Colonic mucosa (tissue), 4 donors: ENCODE results near the gene CYP11A1. TPM values are rescaled to one million over a fixed set of nuclear protein-coding genes. Genes with fewer than 3 reads are reported as not detected.

Experiments
- DNase-seq: peaks from one replicate; pipeline ENCODE4 v3.0.0-alpha.2; 2020
- H3K27ac ChIP-seq: fragments of 200-600 bp; one replicate; pipeline ENCODE4 v1.8.0; 2021
- H3K27me3 ChIP-seq: fragments of 200-600 bp; one replicate; pipeline ENCODE4 v1.8.0; 2021
- H3K36me3 ChIP-seq: fragments of 200-600 bp; one replicate; pipeline ENCODE4 v1.8.0; 2021
- H3K4me1 ChIP-seq: fragments of 200-600 bp; one replicate; pipeline ENCODE4 v1.8.0; 2021; ENCODE audit warnings: mild to moderate bottlenecking
- H3K4me3 ChIP-seq: fragments of 200-600 bp; one replicate; pipeline ENCODE4 v1.8.0; 2021
- H3K9ac ChIP-seq, 2 donors: one replicate each; pipeline ENCODE4 v1.7.0; 2013; ENCODE audit warnings: control low read depth in 2 of 2, low read depth in 2 of 2, low read length in 2 of 2
- H3K9me3 ChIP-seq: fragments of 200-600 bp; one replicate; pipeline ENCODE4 v1.8.0; 2021
- CTCF ChIP-seq: fragments of 200-600 bp; IDR thresholded peaks from one replicate; pipeline ENCODE4 v1.8.0; 2022; ENCODE audit warnings: antibody characterized with exemption, mild to moderate bottlenecking
- intact Hi-C: fragments of 100-400 bp; cut with DNase I; formaldehyde crosslinking; loops from one replicate; pipeline ENCODE4 v1.14.1; 2022
- total RNA-seq, 2 donors: library from RNA; stranded (reverse); fragmentation: NEBNext Ultra II Directional in 1 of 2; extraction: Animal tissue kit (Norgen Biotek cat#: 25700) in 1 of 2; gene quantifications; one replicate each; pipeline ENCODE4 v1.2.1, GENCODE V29; 2021
- donor health status: healthy.
- donor health status: DM: no; HTN: no; CAD: no.
- donor health status: DM: no; HTN: no; CAD: no.

CYP11A1 gene
- total RNA-seq, 2 donors from 2014 or later, result 1.3 TPM; not detected in 1

GRCh38 chr15:74338676-74339075 is 28.8 kb downstream of the CYP11A1 start:
- intact Hi-C loops, result no loop called here
- no peaks in the 10 kb centered on the region for H3K4me1 ChIP-seq
- DNase-seq, result no peak

GRCh38 chr15:74337607-74338211 is 29.7 kb downstream of the CYP11A1 start:
- Histone ChIP-seq H3K27ac (no peak overlapping the region), H3K4me1 (no peaks in the 10 kb centered on the region), H3K4me3 (no peak overlapping the region), H3K9me3 (no peaks in the 10 kb centered on the region), H3K9ac (no peak overlapping the region), H3K27me3 (no peaks in the 10 kb centered on the region), H3K36me3 (no peaks in the 10 kb centered on the region)
- no peak for TF ChIP-seq CTCF
- intact Hi-C loops, result no loop called here
- no peak for DNase-seq

More at GRCh38 chr15:74338676-74339075, 28.8 kb downstream of the CYP11A1 start:
- no peak for TF ChIP-seq CTCF
- no peak overlapping the region for H3K4me3 ChIP-seq
- H3K27ac ChIP-seq, result no peak overlapping the region
- no peaks in the 10 kb centered on the region for H3K9me3 ChIP-seq
- no peaks in the 10 kb centered on the region for H3K27me3 ChIP-seq
- H3K9ac ChIP-seq, result no peak overlapping the region
- H3K36me3 ChIP-seq, result no peaks in the 10 kb centered on the region

- no peak overlapping the region for H3K27ac ChIP-seq
- intact Hi-C loops, result no loop called here
- no peaks in the 10 kb centered on the region for H3K9me3 ChIP-seq
- no peak for TF ChIP-seq CTCF
- H3K4me1 ChIP-seq, result no peaks in the 10 kb centered on the region
- no peak overlapping the region for H3K4me3 ChIP-seq
- no peak for DNase-seq
- no peak overlapping the region for H3K9ac ChIP-seq
- H3K36me3 ChIP-seq, result no peaks in the 10 kb centered on the region
- no peaks in the 10 kb centered on the region for H3K27me3 ChIP-seq
Observed at GRCh38 chr15:74337146-74337545, 30.3 kb downstream of the CYP11A1 start.

- intact Hi-C loops, result no loop called here
- no peaks in the 10 kb centered on the region for H3K4me1 ChIP-seq
- no peak overlapping the region for H3K27ac ChIP-seq
- no peak overlapping the region for H3K9ac ChIP-seq
- no peaks in the 10 kb centered on the region for H3K27me3 ChIP-seq
- no peak for TF ChIP-seq CTCF
- no peaks in the 10 kb centered on the region for H3K9me3 ChIP-seq
- H3K36me3 ChIP-seq, result no peaks in the 10 kb centered on the region
- no peak for DNase-seq
- H3K4me3 ChIP-seq, result no peak overlapping the region
Observed at GRCh38 chr15:74336061-74337005, 31.1 kb downstream of the CYP11A1 start.

- Histone ChIP-seq H3K36me3 (no peaks in the 10 kb centered on the region), H3K9ac (no peak overlapping the region), H3K9me3 (no peaks in the 10 kb centered on the region), H3K4me1 (no peaks in the 10 kb centered on the region), H3K4me3 (no peak overlapping the region), H3K27ac (no peak overlapping the region), H3K27me3 (no peaks in the 10 kb centered on the region)
- no peak for DNase-seq
- intact Hi-C loops, result no loop called here
- TF ChIP-seq CTCF, result no peak
Observed at GRCh38 chr15:74335396-74335795, 32.0 kb downstream of the CYP11A1 start.
